T-helper 17 cell (primary cell): ENCODE measurements around the gene GNAT1. TPM values are rescaled to one million over a fixed set of nuclear protein-coding genes. Genes with fewer than 3 reads are reported as not detected.
A peak's percentile ranks its signal among the peaks of the same experiment; 100 is the strongest.

Experiments
- ATAC-seq: fragments of 150-1000 bp; cut with Tn5 transposase; 2 replicates; pipeline ENCODE4 v1.10.0; 2021; ENCODE audit warnings: mild to moderate bottlenecking, moderate library complexity
- DNase-seq, 3 donors: peaks; one replicate each; pipeline versions ENCODE4 v3.0.0 to v3.0.0-alpha.2; 2020 to 2021
- H3K9me3 ChIP-seq: one replicate; pipeline ENCODE4 v1.7.0; 2013; ENCODE audit warnings: low read length, mild to moderate bottlenecking; ENCODE audit not compliant: control insufficient read depth, poor library complexity, severe bottlenecking
- H3K27ac Mint-ChIP-seq: one replicate; pipeline ENCODE4 v1.8.0; 2022; ENCODE audit warnings: mild to moderate bottlenecking, moderate library complexity, mixed read lengths
- H3K27me3 Mint-ChIP-seq: one replicate; pipeline ENCODE4 v1.8.0; 2022; ENCODE audit warnings: mixed read lengths
- H3K36me3 Mint-ChIP-seq: one replicate; pipeline ENCODE4 v1.8.0; 2022; ENCODE audit warnings: low read depth, mixed read lengths
- H3K4me1 Mint-ChIP-seq: one replicate; pipeline ENCODE4 v1.8.0; 2022; ENCODE audit warnings: mild to moderate bottlenecking, mixed read lengths
- H3K4me3 Mint-ChIP-seq: one replicate; pipeline ENCODE4 v1.8.0; 2022; ENCODE audit warnings: mild to moderate bottlenecking, moderate library complexity, mixed read lengths
- total RNA-seq, 4 donors: library from RNA in 2 of 4; stranded (reverse) in 2 of 4; gene quantifications; one replicate each; pipeline ENCODE4 v1.2.3 and lab custom pipeline; 2022 to 2026

The GNAT1 gene
- total RNA-seq, 2 donors from 2014 or later: 0.10 TPM; not detected in 1

DNA sequence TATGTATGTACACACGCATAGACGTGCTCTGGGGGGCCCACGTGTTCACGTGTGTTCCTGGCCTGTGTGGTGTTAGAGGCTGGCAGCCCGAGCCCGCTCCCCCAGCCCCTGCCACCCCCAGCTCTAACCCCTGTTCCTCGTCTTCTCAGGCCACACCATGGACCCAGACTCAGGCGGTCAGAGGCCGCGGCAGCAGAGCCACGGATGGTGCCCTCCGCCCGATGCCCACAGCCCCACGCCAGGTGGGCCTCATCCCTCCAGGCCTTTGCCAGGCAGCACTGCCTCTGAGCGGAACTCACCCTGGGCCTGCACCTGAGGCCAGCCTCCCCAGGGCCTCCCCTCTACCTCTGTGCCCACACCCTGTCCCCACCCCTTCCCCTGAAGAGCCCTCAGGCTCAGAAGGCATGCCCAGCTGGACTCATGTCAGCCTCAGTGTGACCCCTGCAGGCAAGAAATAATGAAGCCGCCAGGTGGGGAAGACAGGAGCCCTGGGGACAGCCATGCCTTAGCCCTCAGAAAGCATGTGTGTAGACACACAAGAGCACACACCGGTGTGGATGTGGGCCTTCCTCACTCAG is 16.4 kb upstream of the GNAT1 start:
- no peak for DNase-seq
- H3K27me3 Mint-ChIP-seq: no peaks in the 10 kb centered on the region
- no peaks in the 10 kb centered on the region for H3K36me3 Mint-ChIP-seq
- no peak overlapping the region for H3K27ac Mint-ChIP-seq
- peaks cover 8% of the 10 kb centered on the region for H3K4me1 Mint-ChIP-seq
- no peaks in the 10 kb centered on the region for H3K9me3 ChIP-seq
- H3K4me3 Mint-ChIP-seq: no peak overlapping the region
- ATAC-seq: no peak

DNA sequence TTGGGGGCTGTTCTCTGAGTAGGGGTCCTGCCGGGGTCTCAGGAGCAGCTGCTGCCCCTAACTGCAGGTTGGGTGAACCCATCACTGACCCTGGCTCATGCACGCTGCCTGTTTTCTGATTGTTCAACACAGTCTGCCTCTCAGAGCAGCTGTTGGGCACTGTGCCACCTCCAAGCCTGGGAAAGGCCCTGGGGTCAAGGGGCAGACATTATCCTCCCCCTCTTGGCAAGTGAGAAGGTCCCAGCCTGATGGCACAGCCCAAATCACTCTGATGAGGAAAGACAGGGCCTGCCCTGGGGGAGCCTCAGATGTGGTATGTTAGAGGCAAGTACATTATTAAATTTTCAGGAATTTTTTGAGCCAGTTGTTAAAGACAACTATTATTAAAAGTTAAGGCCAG is 14.1 kb upstream of the GNAT1 start:
- Mint-ChIP-seq H3K4me1 (peaks cover 10% of the 10 kb centered on the region), H3K27ac (no peak overlapping the region), H3K27me3 (no peaks in the 10 kb centered on the region)

DNA sequence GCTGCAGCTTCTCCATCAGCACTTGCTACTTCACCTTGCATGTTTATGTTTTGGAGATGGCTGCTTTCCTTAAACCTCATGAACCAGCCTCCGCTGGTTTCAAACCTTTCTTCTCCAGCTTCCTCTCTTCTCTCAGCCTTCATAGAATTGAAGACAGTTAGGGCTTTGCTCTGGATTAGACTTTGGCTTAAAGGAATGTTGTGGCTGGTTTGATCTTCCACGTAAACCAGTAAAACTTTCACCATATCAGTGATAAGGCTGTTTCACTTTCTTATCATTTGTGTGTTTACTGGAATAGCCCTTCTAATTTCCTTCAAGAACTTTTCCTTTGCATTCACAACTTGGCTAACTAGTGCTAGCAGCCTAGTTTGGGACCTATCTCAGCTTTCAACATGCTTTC is 11.7 kb upstream of the GNAT1 start:
- ATAC-seq (no peak), DNase-seq (no peak)
- Mint-ChIP-seq H3K4me3 (no peak overlapping the region), H3K36me3 (no peaks in the 10 kb centered on the region), H3K27ac (no peak overlapping the region), H3K4me1 (peaks cover 7% of the 10 kb centered on the region), H3K27me3 (peaks cover 9% of the 10 kb centered on the region)
- H3K9me3 ChIP-seq: no peaks in the 10 kb centered on the region

More for the DNA sequence above, 14.1 kb upstream of the GNAT1 start:
- H3K36me3 Mint-ChIP-seq: no peaks in the 10 kb centered on the region
- H3K4me3 Mint-ChIP-seq: no peak overlapping the region
- DNase-seq: no peak
- no peaks in the 10 kb centered on the region for H3K9me3 ChIP-seq
- ATAC-seq: no peak

DNA sequence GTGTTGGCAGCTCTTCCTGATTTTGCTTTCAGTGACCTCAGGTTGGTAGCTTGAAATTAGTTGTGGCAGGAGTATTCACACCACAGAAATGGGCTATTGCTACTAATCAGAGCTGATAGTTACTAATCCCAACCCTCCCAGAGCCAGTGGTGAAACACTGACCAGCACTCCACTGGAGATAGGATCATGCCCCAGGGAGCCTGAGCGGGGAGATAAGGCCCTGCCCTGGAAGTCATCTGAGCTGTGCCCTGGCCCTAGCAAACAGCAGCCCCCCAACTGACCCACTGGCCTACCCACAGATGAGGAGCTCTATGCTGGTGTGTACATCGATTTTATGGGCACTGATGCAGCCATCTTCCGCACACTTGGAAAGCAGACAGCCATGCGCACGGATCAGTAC is 9.4 kb upstream of the GNAT1 start:
- H3K9me3 ChIP-seq: no peaks in the 10 kb centered on the region
- peaks cover 9% of the 10 kb centered on the region for H3K27me3 Mint-ChIP-seq
- ATAC-seq (no peak), DNase-seq (no peak)
- peaks cover 5% of the 10 kb centered on the region for H3K4me1 Mint-ChIP-seq
- H3K36me3 Mint-ChIP-seq: no peaks in the 10 kb centered on the region
- H3K27ac Mint-ChIP-seq: no peak overlapping the region
- H3K4me3 Mint-ChIP-seq: no peak overlapping the region

DNA sequence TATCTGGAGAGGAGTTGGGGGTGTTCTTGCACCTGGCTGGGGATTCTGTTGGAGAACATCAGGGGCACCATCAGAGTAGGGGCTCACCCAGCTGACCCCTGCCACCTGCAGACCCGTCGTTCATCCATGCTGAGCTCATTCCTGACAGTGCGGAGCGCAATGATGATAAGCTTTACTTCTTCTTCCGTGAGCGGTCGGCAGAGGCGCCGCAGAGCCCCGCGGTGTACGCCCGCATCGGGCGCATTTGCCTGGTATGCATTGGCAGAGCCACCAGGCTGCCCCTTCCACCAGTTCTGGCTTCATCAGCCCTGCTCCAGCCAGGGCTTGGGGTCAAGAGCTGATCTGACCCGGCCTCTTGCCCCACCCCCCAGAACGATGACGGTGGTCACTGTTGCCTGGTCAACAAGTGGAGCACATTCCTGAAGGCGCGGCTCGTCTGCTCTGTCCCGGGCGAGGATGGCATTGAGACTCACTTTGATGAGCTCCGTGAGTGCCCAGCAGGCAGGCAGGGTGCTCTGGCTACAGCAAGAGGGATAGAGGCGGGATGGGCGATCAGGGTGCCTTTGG is 8.8 kb upstream of the GNAT1 start:
- no peak for ATAC-seq

DNA sequence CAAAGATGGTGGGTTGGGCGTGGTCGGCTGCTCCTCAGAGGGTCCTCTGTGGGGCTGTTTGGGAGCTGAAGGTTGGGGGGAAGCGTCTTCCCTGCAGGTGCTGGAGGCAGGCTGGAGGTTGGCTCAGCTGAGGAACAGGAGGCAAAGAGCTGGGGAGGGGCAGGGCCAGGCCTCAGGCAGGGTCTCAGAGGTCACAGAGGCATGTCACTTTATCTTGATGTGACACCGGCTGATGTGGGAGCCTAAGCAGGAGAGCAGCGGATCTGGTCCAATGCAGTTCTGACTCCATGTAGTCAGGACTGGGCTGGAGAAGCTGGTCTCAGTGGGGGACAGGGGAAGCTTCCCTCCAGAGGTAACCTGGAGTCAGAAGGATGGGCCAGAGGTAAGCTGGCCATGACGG is 7.7 kb upstream of the GNAT1 start:
- DNase-seq (no peak), ATAC-seq (no peak)
- peaks cover 5% of the 10 kb centered on the region for H3K4me1 Mint-ChIP-seq
- no peaks in the 10 kb centered on the region for H3K9me3 ChIP-seq
- no peak overlapping the region for H3K27ac Mint-ChIP-seq
- H3K36me3 Mint-ChIP-seq: no peaks in the 10 kb centered on the region
- peaks cover 9% of the 10 kb centered on the region for H3K27me3 Mint-ChIP-seq
- H3K4me3 Mint-ChIP-seq: no peak overlapping the region

More for the DNA sequence above, 8.8 kb upstream of the GNAT1 start:
- H3K9me3 ChIP-seq: no peaks in the 10 kb centered on the region
- DNase-seq: no peak
- Mint-ChIP-seq H3K36me3 (no peaks in the 10 kb centered on the region), H3K27ac (no peak overlapping the region), H3K4me1 (peaks cover 5% of the 10 kb centered on the region), H3K4me3 (no peak overlapping the region), H3K27me3 (peaks cover 9% of the 10 kb centered on the region)

DNA sequence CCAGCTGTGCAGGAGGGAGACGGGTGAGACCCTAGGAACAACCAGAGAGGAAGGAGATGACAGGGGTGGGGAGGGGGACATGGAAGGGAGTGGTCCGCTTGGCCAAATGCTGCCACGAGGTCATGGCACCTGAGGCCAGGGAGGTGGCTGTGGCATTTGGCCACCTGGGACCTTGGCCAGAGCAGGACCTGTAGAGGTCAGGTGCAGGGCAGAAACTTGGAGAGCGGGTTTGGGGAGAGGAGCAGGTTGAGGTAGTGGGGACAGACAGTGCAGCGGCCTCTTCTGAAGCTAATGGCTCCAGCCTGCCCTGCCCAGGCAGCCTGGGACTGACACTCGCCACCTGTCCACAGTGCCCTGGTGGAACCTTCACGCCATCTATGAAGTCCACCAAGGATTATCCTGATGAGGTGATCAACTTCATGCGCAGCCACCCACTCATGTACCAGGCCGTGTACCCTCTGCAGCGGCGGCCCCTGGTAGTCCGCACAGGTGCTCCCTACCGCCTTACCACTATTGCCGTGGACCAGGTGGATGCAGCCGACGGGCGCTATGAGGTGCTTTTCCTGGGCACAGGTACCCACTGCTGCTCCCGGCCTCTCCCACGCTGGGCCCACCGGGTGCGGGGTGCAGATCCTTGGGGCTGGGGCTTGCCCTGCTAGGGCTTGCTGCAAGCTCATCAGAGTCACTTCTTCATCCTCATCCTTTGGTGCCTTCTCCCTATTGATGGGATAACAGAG is 7.0 kb upstream of the GNAT1 start:
- Mint-ChIP-seq H3K27me3 (peaks cover 9% of the 10 kb centered on the region), H3K36me3 (no peaks in the 10 kb centered on the region), H3K4me3 (no peak overlapping the region), H3K27ac (no peak overlapping the region), H3K4me1 (peaks cover 5% of the 10 kb centered on the region)
- H3K9me3 ChIP-seq: no peaks in the 10 kb centered on the region
- ATAC-seq (no peak), DNase-seq (no peak)

DNA sequence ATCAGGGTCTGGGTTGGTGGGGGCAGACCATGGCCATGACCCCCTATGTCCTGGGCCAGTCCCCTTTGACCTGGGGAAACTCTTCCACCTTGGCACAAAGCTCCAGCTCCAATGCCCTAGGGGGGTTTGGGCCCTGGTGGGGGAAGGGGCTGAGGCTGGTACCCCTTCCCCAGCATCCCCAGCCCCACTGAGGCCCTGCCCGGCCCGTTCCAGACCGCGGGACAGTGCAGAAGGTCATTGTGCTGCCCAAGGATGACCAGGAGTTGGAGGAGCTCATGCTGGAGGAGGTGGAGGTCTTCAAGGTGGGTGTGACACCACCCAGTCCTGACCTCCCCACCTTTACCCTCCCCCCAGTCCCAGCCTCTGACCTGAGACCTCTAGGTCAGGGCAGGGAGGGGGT is 6.2 kb upstream of the GNAT1 start:
- ATAC-seq: no peak
- H3K36me3 Mint-ChIP-seq: no peaks in the 10 kb centered on the region
- H3K4me3 Mint-ChIP-seq: no peak overlapping the region
- DNase-seq: no peak
- no peaks in the 10 kb centered on the region for H3K9me3 ChIP-seq
- peaks cover 9% of the 10 kb centered on the region for H3K27me3 Mint-ChIP-seq
- no peak overlapping the region for H3K27ac Mint-ChIP-seq
- peaks cover 2% of the 10 kb centered on the region for H3K4me1 Mint-ChIP-seq

DNA sequence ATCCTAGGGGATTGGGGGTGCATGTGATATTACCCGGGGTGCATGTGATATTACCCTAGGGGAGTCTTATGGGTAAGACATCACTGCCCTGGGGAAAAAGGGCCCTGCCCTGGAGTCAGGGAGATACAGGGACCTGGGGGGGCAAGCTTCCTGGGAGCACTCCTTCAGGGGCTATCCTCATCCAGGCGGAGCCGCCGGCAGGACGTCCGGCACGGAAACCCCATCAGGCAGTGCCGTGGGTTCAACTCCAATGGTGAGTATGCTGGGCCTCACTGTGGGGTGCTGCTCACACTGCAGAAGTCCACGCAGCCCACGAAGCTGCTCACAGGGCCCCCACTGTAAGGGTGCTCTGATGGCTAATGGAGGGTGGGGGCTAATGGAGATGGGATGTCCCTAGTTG is 5.3 kb upstream of the GNAT1 start:
- ATAC-seq (no peak), DNase-seq (no peak)
- Mint-ChIP-seq H3K36me3 (no peaks in the 10 kb centered on the region), H3K27ac (no peak overlapping the region), H3K27me3 (peaks cover 9% of the 10 kb centered on the region), H3K4me1 (peaks cover 2% of the 10 kb centered on the region), H3K4me3 (no peak overlapping the region)
- H3K9me3 ChIP-seq: no peaks in the 10 kb centered on the region

DNA sequence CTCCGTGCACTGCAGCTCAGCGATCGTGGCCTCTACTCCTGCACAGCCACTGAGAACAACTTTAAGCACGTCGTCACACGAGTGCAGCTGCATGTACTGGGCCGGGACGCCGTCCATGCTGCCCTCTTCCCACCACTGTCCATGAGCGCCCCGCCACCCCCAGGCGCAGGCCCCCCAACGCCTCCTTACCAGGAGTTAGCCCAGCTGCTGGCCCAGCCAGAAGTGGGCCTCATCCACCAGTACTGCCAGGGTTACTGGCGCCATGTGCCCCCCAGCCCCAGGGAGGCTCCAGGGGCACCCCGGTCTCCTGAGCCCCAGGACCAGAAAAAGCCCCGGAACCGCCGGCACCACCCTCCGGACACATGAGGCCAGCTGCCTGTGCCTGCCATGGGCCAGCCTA is 3.7 kb upstream of the GNAT1 start:
- ATAC-seq: no peak
- Mint-ChIP-seq H3K27me3 (peaks cover 9% of the 10 kb centered on the region), H3K4me1 (no peaks in the 10 kb centered on the region), H3K4me3 (no peak overlapping the region), H3K27ac (no peak overlapping the region), H3K36me3 (no peaks in the 10 kb centered on the region)
- no peak for DNase-seq
- H3K9me3 ChIP-seq: no peaks in the 10 kb centered on the region

DNA sequence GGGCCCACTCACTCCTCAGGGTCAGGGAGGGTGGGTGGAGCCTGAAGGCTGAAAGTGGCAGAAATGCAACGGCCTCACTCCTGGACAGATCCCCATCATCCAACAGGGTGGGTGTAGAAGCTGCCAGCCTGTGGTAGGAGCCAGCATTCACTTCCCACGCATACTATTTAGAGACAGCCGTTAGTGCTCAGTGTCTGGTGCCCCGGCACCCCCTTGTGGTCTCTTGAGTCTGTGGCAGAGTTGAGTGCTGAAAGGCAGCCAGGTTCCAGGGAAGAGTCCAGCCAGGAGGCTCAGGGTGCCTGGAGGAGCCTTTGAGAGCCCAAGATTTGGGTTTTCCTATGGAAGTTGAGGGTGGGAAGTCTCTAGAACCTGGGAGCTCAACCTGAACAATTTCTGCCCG is 2.1 kb upstream of the GNAT1 start:
- ATAC-seq: peak; percentile 31
- Mint-ChIP-seq H3K36me3 (no peaks in the 10 kb centered on the region), H3K27me3 (no peaks in the 10 kb centered on the region), H3K27ac (no peak overlapping the region), H3K4me3 (no peak overlapping the region), H3K4me1 (peaks cover 3% of the 10 kb centered on the region)
- no peak for DNase-seq
- no peaks in the 10 kb centered on the region for H3K9me3 ChIP-seq

DNA sequence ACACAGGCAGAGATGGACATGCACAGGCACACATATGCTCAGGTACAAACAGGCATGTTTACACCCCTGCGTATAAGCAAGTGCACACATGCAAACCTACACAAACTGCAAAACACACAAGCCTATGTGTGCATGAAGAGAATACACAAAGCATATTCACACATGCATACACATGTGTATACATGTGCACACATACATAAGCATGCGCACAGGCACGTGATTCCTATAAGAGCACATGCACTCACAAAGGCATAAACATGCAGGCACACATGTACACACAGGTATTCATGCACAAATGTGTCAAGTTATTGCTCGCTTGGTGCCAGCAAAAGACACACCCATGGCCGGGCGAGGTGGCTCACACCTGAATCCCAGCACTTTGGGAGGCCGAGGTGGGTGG is 1.4 kb upstream of the GNAT1 start:
- DNase-seq: no peak
- no peaks in the 10 kb centered on the region for H3K27me3 Mint-ChIP-seq
- H3K4me3 Mint-ChIP-seq: no peak overlapping the region
- no peaks in the 10 kb centered on the region for H3K9me3 ChIP-seq
- no peaks in the 10 kb centered on the region for H3K36me3 Mint-ChIP-seq
- ATAC-seq: no peak
- H3K27ac Mint-ChIP-seq: no peak overlapping the region
- H3K4me1 Mint-ChIP-seq: peaks cover 9% of the 10 kb centered on the region

DNA sequence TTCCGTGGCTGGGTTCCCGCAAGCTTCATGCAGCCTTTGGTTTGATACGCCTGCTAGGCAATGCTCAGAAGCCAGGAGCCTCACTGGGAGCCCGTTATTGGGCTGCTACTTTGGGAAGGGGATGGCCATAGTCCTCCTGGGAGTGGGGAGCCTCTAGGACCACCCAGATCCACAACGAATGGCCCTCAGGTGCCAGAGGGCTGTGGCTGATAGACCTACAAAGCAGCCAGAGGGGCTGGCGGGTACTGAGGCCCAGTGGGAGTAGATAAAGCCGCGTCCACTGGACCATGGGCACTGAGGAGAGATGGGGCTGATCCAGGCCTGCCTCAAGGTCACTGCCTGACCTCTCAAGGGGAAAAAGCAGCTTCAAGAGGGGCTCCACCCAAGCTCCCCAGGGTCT is 714 bp downstream of the GNAT1 start:
- no peaks in the 10 kb centered on the region for H3K9me3 ChIP-seq
- Mint-ChIP-seq H3K27me3 (peaks cover 5% of the 10 kb centered on the region), H3K4me1 (peaks cover 9% of the 10 kb centered on the region), H3K27ac (no peak overlapping the region), H3K4me3 (no peak overlapping the region), H3K36me3 (no peaks in the 10 kb centered on the region)
- no peak for ATAC-seq
- DNase-seq: no peak

DNA sequence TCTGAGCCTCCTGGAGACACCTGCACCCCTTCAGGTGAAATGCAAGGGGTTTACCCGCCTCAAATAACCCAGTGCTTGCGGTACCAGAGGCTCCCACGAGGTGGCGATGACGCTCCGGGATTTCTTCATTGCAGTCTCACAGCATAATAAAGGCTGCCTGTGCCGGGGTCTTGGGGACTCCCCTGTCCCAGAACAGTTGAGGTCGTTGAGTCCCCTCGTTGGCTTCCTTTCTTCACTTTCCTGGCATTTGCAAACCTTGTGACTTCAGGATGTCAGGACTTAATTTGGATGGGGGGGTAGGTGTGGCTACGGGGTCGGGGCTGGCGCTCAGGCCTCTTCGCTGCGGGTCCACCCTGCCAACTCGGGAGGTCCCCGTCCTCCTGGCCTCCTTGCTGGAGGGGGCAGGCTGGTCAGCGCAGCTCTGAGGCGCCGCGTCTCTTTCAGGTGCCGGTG is 1.3 kb downstream of the GNAT1 start:
- Mint-ChIP-seq H3K4me3 (peak overlapping the region; percentile 49), H3K4me1 (peaks cover 9% of the 10 kb centered on the region), H3K36me3 (no peaks in the 10 kb centered on the region), H3K27ac (no peak overlapping the region), H3K27me3 (peaks cover 5% of the 10 kb centered on the region)
- no peaks in the 10 kb centered on the region for H3K9me3 ChIP-seq
- DNase-seq (peak; percentile 64 to 86 (median 77)), ATAC-seq (peak; percentile 50)
